Tongue (tissue), 2 donors: Measurements from ENCODE around the gene PFDN6. TPM values are rescaled to one million over a fixed set of nuclear protein-coding genes. Genes with fewer than 3 reads are reported as not detected.
"Not testable (repeated sequence)": the region's sequence is repeated elsewhere in the genome, so short reads cannot be mapped to it uniquely, and the experiment has no call there.

Source experiments
- DNase-seq: peaks from one replicate; pipeline ENCODE4 v3.0.0-alpha.2; 2015
- total RNA-seq: library from RNA; depleted of rRNA; stranded (reverse); fragments of >200 nt; gene quantifications from one replicate; pipeline ENCODE4 v1.2.3, GENCODE V29; 2014

Gene PFDN6
- 14.9 TPM for total RNA-seq

DNA sequence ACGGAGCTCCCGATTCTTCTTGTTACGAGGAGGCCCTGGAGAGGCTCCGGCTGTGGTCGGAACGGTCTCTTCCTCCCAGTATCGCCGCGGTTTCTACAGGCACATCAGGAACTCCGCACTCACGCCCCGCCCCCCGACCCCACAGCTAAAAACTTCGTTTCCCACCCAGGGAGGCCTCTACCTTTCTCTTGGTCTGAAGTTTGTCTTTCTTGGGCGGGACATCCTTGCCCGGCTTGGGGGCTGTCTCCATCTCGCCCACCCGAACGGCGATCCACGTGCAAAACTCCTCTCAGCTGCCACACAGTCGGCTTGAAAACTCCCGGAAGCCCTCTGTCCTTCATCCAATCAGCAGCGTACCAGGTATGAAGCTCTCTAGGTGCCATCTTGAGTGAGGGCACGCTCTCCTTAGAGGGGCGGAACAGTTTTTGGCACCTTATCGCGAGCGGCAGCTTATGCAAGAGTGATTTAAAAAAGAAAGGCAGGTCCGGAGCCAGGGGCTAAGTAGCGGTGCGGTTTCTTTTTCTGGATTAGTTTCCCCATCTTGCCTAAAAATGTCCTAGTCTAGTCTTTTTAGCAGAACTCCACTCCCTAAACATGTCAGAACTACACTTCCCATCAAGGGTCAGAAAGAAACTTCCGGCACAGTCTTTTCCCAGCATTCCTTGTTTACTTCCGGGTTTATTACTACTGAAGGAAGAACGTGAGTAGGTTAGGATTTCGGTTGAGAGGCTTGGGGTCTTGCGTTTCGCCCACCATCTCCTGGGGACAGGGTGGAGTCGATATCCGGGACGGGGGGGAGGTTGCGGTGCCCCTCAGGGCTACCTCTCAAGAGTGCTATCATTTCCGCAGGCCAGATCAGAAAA lies at the start of gene PFDN6, which contains the start of gene WDR46:
Gene PFDN6 (plus strand): TSS at position 681 of the 863 bp plus-strand sequence. CDS start 256 bp downstream, outside the sequence.
Gene WDR46 (minus strand): TSS at position 319 of the 863 bp plus-strand sequence. CDS start 69 bp downstream, at position 250.
- DNase-seq: peak; percentile 96

DNA sequence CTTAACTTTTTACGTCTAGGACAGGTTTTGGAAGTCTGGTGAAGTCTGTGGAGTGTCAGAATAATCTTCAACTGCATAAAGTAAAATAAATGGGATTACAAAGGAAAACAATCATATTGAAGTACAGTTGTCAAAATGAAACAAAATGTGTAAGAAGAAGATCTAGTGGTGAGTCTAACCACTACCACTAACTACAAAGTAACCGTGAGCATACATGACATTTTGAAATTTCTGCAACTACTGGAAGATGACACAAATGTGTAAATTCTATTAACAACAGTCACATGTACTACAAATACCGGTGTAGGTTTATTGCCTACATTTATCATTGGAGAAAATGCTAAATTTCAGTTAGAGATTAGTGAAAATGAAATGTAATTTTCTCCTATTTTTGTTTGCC lies 47.4 kb upstream of the PFDN6 start:
- DNase-seq: no peak

DNA sequence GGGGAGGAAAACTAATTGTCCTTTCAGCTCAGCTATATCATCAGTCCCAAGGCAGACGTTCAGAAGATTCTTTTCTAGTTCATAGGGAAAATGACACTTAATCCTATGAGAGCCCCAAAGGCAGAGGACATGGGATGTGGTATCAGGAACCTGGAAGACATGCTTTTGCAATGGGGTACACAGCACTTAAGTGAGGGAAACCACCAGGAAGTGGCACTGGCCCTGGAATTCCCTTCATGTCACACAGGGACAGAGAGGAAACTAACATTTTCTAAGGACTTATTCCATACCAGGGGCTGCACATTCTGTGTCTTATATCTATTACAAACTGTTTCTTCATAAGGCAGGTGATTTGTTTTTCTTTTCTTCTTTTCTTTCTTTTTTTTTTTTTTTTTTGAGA lies 45.9 kb upstream of the PFDN6 start:
- no peak for DNase-seq

DNA sequence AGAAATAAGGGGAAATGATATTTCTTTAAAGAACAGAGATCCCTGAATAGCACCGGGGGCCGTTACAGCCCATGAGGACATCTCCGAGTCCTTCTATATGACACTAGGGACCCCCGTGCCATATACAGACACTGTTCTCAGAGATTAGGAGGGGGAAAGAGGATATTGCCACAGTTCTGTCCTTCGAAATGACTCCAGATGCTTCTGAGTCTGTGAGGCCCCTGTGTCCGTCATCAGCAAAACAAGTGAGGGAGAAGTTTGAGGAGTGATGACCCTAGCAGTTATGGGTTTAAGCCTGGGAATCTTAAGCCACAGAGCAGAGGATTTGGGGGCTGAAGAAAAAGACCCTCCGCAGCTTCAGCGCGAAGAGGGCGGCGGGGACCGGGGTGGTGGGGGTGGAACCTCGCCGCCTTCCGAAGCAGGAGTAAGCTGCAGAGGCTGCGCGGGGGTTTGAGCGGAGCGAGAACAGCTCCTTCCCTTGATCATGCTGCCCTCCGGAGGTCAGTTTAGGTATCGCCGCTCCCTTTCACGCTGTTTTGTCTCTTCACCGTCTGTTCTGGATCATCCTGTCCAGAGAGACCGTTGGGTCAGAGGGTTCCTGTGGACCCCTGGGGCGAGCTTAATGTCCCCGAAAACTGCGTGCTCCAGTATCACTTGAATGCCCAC lies 41.3 kb upstream of the PFDN6 start:
- peak; percentile 95 for DNase-seq

DNA sequence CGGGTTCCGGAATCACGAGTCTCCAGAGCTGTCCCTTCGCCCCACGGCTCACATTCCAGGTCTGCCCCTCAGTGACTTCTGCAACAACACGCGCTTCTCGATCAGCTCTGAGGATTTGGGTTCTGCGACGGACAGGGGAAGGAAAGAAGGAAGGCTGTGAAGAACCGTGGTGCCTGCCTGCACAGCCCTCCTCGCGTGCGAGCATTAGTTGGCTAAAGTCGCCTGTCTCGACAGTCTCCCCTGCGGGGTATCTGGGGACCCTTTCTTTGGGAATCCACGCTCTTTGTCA lies 40.8 kb upstream of the PFDN6 start:
- DNase-seq: no peak

DNA sequence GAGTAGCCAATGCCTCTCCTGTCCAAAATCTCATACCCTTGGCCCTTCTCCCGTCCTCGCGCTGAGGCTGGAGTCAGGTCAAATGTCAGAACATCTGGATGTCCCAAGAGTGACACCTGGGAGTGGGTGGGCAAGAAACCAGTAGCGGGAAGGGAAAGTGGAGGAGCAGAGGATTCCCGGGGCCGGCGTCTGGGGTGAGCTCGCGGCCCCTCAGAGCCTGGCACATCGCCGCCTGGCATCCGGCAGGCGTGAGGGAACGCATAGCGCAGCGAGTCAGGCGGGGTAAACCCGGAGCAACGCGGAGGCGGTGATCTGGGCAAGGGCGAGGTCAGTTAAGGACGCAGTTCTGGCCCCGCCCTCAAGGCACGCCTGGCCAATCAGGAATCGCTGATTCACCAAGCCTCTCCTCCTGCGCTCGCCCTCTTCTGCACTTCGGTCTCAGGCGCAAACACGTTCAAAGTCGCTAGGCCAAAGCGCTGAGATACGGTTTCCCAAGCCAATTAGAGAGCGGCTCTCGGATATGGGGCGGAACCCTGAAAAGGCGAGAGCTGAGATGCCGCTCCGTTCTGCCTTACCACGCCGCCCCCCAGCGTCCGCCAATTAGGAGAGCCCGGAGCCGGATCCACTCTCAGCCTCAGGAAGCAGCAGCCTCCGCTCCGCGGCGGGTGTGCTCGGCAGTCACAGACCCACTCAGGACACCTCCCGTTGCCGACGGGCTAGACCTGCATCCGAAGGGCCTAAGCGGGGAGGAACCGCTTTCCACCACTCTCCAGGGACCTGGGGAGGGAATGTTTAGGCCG lies 40.3 kb upstream of the PFDN6 start:
- peak; percentile 99 for DNase-seq

DNA sequence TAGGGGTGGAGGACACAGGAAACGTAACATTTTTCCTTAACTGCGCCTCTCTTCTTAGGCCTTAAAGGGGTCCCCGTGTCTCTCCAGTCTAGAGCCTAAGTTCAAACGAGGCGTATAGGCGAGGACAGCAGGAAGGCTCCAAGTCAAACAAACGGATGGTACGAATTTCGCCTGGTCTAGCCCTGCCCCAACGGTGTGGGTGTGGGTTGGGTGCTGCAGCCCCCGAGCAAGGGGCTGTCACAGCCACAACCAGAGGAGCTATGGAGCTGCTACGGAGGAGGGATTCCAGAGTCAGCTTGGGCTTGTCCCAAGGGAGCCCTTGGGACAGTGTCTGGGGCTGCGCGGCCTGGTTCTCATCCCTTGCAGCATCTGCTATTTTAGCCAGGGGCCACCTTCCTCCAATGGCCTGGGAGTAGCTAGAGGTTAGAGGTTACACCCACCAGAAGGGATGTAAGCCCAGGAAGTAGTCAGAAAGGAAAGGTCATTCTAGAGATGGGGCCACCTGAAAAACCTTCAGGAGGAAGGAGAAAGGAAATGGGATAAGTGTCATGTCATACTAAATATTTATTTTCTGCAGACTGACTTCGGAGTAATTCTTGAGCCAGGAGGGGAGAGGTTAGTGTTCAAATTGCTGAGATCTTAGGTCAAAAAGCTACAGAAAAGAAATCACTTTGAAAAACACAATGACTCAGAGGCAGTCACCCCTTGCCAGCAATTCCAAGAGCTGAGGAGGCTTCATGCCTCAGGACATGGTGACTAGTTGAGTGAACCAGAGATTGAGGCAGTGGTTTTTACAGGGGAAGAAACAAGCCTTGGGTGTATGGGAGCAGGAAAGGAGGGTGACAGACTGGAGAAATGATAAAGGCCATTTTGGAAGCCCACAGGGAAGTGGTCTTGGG lies 39.4 kb upstream of the PFDN6 start:
- no peak for DNase-seq

DNA sequence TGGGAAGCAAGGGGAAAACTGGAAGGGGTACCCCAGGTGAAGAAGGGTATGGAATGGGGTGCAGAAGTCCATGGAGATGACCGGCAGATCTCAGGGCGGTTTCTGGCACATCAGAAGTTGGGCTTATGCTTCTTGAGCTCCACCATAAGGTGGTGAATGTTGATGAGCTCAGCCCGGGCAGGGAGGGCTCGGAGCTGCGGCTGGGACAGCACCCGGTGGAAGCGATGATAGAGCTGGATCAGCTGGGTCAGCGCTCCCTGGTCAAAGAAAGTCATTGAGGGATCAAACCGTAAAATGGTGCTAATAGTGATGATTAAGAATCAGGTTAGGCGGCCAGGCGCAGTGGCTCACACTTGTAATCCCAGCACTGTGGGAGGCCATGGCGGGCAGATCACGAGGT lies 38.7 kb upstream of the PFDN6 start:
- no peak for DNase-seq

DNA sequence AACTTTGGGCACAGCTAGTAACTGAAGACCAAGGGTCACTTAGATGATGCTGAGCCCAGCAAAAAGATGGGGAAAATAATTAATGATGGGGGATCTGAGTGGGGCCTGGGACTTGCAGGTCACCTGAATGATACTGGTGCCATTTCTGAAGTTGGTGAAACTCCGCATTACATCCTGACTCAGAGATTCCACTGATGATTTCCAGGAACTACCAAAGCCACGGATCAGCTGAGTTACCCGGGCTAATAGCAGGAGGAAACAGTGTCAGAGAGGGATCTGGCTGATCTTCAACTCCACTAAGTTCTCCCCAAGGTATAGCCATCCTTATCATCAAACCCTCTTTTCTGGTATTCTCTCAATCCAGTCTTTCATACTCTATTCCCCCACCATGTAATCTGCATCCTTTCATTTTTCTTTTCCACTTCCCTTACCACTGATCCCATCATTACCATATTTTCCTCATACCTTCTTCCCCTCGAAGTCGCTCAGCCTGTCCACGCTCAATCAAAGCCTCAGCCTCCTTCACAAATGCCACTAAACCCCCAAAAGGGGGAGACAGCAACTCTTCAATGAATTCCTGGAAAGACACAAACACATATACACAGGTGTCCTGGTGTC lies 37.9 kb upstream of the PFDN6 start:
- DNase-seq: no peak

DNA sequence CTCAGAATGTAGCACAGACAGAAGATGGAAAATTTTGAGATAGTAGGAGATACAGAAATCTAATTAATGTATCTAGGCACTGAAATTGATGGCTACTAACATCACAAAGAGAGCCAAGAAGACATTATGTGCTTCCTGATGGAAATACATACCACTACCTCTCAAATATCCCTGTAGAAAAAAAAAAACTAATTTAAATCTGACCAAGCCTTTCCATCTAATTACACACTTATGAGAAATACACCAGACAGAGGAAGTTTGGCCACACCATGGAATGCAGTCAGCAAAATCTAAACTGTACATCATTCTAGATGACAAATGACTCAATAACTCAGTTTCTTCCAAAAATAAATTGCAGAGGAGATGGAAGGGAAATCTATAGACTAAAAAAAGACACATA lies 36.6 kb upstream of the PFDN6 start:
- DNase-seq: no peak

DNA sequence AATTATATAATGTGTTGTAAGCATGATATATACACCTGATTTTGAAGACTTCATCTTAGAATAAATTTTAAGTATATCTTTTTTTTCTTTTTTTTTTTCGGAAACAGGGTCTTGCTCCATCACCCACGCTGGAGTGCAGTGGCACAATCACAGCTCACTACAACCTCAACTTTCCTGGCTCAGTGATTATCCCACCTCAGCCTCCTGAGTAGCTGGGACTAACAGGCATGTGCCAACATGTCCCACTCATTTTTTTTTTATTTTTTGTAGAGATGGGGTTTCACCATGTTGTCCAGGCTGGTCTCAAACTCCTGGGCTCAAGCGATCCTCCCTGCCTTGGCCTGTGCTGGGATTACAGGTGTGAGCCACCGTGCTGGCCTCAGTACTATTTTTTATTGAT lies 34.8 kb upstream of the PFDN6 start:
- no peak for DNase-seq

DNA sequence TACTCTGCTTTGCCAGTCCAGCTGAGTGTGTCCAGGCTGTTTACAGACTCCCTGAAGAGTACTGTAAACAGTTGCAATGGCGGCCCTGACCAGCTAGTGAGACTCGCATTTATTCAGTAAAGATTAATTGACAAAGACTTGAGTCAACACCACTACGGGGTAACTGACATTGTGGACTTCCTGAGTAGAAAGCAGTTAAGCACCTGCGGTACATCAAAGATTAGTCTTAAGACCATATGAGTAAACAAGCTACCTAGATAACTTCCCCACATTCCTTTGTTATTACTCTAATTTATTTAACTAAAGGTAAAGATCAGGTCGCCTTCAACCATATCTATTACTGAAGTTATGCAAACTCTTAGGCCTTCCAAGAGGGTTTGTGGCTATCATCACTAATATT lies 30.4 kb upstream of the PFDN6 start:
- DNase-seq: no peak

DNA sequence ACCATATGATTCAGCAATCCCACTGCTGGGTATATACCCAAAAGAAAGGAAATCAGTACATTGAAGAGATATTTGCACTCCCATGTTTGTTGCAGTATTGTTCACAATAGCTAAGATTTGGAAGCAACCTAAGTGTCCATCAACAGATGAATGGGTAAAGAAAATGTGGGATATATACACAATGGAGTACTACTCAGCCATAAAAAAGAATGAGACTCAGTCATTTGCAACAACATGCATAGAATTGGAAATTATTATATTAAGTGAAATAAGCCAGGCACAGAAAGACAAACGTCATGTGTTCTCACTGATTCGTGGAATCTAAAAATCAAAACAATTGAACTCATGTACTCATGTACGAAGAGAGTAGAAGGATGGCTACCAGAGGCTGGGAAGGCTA lies 26.9 kb upstream of the PFDN6 start:
- DNase-seq: not testable (repeated sequence)

DNA sequence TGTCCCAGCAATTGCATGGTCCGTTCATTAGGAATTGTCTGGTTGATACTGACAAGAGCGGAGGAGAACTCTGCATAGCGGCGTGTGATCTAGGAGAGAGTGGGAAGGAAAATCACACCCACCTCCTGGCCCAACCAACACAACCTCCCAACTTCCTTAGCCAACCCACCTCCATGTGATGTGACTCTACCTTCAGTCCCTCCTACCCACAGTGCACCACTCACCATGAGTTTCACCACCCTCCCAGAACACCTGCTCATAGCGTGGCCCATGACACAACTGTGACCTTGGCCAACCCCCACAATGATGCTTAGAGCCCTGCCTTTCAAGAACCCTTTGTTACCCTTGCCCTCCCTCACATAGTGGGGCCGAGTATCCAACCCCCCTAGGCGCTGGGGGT lies 25.4 kb upstream of the PFDN6 start:
- no peak for DNase-seq

DNA sequence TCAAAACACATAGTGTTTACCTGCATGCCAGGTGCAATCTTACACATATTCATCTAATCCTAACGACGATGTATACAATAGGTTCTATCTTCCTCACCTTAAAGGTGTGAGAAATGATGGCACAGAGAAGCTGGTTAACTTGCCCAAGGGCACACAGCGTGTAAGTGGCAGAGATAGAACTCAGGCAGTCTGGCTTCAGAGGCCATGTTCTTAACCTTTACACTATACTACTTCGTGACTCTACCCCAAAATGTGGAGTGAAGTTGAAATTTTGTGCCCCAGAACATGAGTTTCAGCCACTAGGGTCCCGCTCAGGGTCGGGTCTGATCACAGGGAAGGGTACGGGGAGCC lies 18.3 kb upstream of the PFDN6 start:
- DNase-seq: no peak

DNA sequence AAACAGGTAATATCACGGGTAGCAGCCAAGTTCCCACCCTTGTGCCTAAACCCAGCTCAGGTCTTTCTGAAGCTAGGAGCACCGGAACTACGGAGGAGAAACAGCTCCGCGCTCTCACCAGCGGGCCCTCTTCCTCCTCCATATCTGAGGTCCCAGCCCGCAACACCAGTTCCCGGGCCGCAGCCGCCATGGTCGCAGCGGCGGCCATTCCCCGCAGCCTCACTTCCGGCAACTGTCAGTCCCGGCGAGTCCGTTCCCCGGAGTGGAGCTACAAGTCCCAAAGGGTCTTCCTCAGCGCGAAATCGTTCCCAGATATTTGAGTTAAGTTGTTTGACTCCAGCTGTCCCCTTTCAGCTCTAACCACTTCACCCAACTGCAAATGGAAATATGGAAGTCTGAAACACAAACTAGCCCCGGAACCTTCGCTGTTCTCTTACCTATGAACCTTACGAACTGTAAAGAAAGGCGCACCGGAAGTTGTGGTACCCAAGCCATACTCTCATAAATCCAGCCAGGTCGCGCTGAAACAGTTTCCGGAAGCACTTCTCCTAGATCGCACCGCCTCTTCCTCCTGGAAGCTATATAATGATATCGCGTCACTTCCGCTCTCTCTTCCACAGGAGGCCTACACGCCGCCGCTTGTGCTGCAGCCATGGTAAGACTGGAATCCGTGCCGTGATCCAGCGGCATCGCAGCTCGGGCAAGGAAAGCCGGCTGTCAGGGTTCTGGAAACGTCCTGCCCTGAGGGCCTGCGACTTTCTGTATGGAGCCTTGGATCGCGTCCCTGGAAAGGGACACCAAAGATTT lies 17.7 kb upstream of the PFDN6 start, which contains the start of the genes RPS18 and VPS52:
Gene RPS18 (plus strand): TSS at position 608 of the 807 bp plus-strand sequence. CDS start 45 bp downstream, at position 653.
Gene VPS52 (minus strand): TSS at position 409 of the 807 bp plus-strand sequence. CDS start 201 bp downstream, at position 208.
- DNase-seq: peak; percentile 100

DNA sequence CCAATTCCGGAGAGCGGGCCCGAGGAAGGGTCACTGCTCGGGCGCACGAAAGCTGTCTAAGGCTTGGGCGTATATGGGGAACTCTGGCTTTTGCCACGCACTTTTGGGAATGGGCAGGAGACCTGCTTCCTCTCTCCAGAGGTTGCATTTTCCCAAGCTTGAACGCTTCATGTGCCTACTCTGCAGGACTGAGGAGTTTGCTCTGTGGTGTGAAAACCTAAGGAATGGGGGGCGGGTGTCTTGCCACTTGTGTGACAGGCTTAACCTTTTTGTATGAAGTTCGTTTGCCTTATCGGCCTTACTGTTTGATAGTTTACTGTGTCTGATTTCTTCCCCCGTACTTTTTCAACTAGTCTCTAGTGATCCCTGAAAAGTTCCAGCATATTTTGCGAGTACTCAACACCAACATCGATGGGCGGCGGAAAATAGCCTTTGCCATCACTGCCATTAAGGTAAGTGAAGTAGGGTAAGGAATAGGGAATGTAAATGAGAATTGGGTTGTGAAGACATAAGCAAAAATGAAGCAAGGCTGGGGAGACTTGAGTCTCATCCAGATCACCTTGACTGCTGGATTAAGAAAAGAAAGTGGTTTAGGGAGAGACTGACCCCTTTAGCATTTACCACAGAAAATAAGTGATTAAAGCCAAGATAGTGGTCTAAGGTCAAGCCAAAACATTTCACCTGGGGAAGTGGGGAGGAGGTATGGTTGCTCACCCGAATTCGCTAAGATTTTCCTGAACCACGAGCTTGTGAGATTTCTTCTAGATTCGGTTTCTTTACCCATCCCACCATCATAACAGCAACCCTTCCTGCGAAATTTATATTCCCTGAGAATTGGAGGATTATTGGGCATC lies 16.9 kb upstream of the PFDN6 start:
- DNase-seq: no peak

DNA sequence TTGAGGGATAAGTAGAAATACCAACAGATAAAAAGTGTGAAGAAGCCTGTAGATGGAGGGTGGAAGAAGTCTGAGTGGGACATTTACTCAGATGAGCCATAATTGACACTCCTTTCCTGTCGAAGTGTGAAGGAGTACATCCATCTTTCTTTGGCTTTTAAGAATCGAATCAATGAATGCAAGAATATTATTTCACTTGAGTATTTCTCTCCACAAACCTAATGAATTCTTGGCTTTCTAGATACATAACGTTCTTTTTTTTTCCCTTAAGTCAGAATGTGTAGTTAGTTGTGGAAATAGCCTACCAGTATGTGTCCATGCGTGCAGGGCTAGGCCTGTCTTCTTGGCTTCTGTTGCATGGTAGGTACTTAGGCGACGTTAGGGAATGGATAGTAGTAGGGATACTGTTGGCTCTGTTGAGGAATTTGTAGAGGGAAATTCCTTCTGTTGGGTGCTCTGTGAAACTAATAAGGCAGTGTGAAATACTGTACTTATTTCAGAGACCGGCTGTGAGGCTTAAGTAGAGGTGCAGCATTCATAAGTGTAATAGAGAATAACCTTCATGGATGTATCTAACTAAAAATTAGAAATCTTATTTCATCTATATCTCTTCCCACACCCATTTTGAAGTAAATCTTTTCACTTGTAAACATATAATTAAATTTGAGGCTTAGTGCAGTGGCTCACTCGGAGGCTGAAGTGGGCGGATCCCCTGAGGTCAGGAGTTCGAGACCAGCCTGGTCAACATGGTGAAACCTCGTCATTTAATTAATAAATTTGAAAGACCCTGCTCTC lies 16.1 kb upstream of the PFDN6 start:
- no peak for DNase-seq
